ENCODE data around the gene PRKCQ.

DNA sequence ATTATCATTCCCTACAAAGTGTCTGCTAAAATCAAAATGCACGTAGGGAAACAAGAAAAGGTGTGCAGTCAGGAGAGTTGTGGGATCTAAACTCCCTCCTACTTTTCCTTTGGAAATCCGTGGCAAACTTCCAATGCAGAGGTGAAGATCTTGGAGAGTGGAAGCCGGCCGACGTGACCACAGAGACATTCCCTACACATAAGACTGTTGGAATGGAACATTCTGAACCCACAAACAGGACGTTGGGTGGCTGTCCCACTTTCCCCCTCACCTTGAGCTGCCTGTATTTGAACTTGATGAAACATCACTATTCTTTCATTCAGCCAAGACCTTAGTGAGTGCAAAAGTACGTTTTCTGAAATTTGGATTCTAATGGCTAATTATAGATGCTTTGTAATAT is 65.9 kb downstream of the PRKCQ start:
- TF ChIP-seq, protein P1, sequence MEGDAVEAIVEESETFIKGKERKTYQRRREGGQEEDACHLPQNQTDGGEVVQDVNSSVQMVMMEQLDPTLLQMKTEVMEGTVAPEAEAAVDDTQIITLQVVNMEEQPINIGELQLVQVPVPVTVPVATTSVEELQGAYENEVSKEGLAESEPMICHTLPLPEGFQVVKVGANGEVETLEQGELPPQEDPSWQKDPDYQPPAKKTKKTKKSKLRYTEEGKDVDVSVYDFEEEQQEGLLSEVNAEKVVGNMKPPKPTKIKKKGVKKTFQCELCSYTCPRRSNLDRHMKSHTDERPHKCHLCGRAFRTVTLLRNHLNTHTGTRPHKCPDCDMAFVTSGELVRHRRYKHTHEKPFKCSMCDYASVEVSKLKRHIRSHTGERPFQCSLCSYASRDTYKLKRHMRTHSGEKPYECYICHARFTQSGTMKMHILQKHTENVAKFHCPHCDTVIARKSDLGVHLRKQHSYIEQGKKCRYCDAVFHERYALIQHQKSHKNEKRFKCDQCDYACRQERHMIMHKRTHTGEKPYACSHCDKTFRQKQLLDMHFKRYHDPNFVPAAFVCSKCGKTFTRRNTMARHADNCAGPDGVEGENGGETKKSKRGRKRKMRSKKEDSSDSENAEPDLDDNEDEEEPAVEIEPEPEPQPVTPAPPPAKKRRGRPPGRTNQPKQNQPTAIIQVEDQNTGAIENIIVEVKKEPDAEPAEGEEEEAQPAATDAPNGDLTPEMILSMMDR (conservative IDR thresholded peaks at IDR 0.05; ENCODE audit: low read length), result no peak
- TF ChIP-seq EZH2phosphoT487 (IDR thresholded peaks at IDR 0.05; ENCODE audit: borderline replicate concordance, low read depth, low read length), result no peak

All from OCI-LY7 (cell line).